ENCODE results near the gene WDR18.

WDR18 gene

GRCh38 chr19:966485-967088, 17.6 kb upstream of the WDR18 start:
- DNase-seq, result no peak

GRCh38 chr19:970695-971094, 13.4 kb upstream of the WDR18 start:
- no peak for DNase-seq

GRCh38 chr19:971795-972194, 12.3 kb upstream of the WDR18 start:
- no peak for DNase-seq

GRCh38 chr19:972281-972680, 11.9 kb upstream of the WDR18 start:
- DNase-seq, result no peak

- DNase-seq, result no peak
These were observed 10.2 kb upstream of the WDR18 start for GRCh38 chr19:973726-974563.

GRCh38 chr19:974564-975257, 9.4 kb upstream of the WDR18 start:
- DNase-seq, result no peak

- DNase-seq, result no peak
These were observed 7.7 kb upstream of the WDR18 start for GRCh38 chr19:976476-976875.

- DNase-seq, result no peak
These were observed 7.1 kb upstream of the WDR18 start for GRCh38 chr19:977058-977464.

- no peak for DNase-seq
These were observed 4.8 kb upstream of the WDR18 start for GRCh38 chr19:979318-979741.

- no peak for DNase-seq
These were observed 3.8 kb upstream of the WDR18 start for GRCh38 chr19:980133-980998.

GRCh38 chr19:982567-983170, 1.5 kb upstream of the WDR18 start:
- peak; percentile 81 to 85 for DNase-seq

- no peak for DNase-seq
These were observed 1.9 kb downstream of the WDR18 start for GRCh38 chr19:986083-986482.

- no peak for DNase-seq
These were observed 3.9 kb downstream of the WDR18 start for GRCh38 chr19:988081-988480.

- no peak for DNase-seq
These were observed 4.4 kb downstream of the WDR18 start for GRCh38 chr19:988510-988909.

GRCh38 chr19:989381-990081, 5.4 kb downstream of the WDR18 start:
- no peak for DNase-seq

GRCh38 chr19:990119-990571, 6.0 kb downstream of the WDR18 start:
- no peak for DNase-seq

- no peak for DNase-seq
These were observed 6.6 kb downstream of the WDR18 start for GRCh38 chr19:990746-991145.

GRCh38 chr19:991174-991931, 7.2 kb downstream of the WDR18 start:
- DNase-seq, result peak; percentile 68 to 75

- no peak for DNase-seq
These were observed 8.0 kb downstream of the WDR18 start for GRCh38 chr19:991932-992669.

- no peak for DNase-seq
These were observed 8.5 kb downstream of the WDR18 start for GRCh38 chr19:992670-993055.

Measured in stimulated activated CD4-positive, alpha-beta T cell treated with anti-CD3 and anti-CD28 coated beads, Interleukin-2, amount 100 ng/mL, for 24 hours (primary cell).